Loucy (cell line): ENCODE measurements around the gene ZNF593.

ENCODE experiments used
- CTCF ChIP-seq: fragments of 200-600 bp; sonication (generic); conservative IDR thresholded peaks from 2 replicates; pipeline ENCODE4 v1.5.1; 2014; ENCODE audit warnings: mild to moderate bottlenecking, antibody characterized with exemption, low read length
- EZH2phosphoT487 ChIP-seq: fragments of 200-600 bp; IDR thresholded peaks from 2 replicates; pipeline ENCODE4 v1.6.1; 2018; ENCODE audit warnings: antibody characterized with exemption, mild to moderate bottlenecking, moderate library complexity, borderline replicate concordance

- TF ChIP-seq CTCF (peak; percentile 39; the same call in 1 of the 2 replicates), EZH2phosphoT487 (no peak)
Measured at GRCh38 chr1:26164036-26164860, 5.5 kb upstream of the ZNF593 start.
